Activated CD4-positive, alpha-beta T cell treated with anti-CD3 and anti-CD28 coated beads, Interleukin-2, amount 50 U/mL, for 16 hours (primary cell): Measurements from ENCODE around the gene VEGFC.

Experiments used
- DNase-seq: peaks from one replicate; pipeline ENCODE4 v3.0.0-alpha.2; 2020

VEGFC gene

DNA sequence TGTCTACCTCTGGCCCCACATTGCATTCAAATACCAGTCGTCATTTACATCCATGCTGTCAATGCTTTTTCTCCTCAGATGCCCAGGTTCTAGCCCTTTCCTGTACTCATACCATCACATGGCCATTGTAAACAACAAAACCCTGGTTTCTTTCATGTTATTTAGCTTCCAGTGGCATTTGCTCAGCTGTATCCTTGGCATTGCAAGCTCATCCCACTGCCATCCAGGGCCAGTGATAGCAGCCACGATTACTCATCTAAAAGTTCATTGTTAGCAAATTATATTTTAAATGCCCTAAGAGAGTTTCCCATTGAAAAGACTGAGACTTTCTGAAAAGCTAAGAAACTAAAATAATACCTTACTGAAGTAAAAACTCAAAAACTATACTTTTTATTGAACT lies 34.0 kb downstream of the VEGFC start:
- DNase-seq = no peak

DNA sequence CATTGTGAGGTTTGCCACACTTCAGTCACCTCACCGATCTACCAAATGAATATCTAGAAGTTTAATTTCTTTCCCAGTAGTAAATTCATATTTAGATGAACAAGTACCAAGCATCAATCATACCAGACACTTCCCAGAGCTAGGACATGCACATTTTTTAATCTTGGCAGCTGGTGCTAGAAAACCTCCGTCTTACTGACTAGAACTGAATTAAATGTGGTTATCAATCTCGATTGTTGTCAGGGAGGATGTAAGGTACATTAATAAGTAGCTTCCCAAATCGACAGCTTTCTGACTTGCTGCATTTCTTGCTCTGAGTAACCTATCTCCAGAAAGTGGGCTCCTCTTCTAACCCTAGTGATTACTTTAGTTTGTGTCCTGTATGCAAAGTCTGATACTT lies 34.4 kb downstream of the VEGFC start:
- DNase-seq = no peak

- no peak for DNase-seq
Measured at GRCh38 chr4:176755613-176756012, 37.1 kb downstream of the VEGFC start.

DNA sequence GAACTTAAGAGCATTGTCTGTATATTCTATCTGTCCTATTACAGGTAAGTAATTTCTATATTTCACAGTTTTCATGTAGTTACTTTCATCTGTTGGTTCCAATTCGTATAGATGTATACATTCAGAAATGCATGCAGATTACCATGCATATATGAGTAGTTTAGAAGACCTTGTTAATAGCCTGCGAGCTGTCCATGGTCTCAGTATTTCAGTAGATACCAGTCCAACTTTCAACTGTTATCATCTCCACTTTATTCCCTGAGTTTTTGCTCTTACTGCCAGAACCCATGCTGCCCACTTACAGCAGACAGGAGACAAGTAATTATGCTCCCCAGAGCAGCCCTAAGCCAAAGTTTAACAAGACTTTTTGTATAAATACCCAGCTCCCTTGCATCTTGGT lies 37.7 kb downstream of the VEGFC start:
- DNase-seq = no peak

- no peak for DNase-seq
Measured at GRCh38 chr4:176753049-176753448, 39.7 kb downstream of the VEGFC start.

DNA sequence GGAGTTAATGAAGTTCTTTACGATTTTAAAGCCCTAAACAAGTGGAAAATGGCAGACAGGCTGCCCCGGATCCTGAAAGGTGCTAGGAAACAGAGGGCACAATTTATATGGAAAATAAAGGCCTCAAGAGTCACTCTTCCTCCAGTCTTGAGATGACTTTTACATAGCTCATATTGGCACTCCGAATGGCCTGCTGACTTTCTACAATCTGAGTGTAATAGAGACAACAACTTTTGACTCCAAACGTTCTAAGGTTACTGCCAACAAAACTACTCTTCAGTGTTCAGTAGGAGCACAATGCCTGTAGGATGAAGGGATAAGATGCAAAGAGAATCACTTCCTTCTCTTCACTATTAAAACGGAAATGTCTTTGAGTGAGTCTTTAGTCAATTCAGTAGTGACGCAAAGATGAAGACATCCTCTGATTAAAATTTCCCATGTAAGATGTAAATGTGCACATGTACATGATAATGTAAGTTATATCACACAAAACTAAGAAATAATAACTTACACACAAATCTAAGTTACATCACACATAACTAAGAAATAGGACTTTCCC lies 40.5 kb downstream of the VEGFC start:
- DNase-seq = no peak

DNA sequence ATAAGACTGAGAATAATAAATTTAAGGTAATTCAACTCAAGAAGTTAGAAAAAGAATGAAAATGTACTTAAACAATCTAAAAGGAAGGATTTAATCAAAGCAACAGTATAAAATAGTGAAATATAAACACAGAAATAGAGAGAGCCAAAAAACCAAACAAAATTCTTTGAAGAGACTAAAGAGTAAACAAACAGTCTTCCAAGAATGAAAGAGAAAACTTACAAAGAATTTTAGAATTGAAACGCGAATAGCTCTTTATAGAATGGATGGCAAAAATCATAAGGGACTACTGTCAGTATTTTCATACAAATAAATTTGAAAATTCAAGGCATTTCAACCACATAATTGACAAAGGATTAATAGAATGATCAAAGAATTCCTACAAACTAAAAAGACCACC lies 41.7 kb downstream of the VEGFC start:
- no peak for DNase-seq

- no peak for DNase-seq
Measured at GRCh38 chr4:176746846-176747245, 45.9 kb downstream of the VEGFC start.

DNA sequence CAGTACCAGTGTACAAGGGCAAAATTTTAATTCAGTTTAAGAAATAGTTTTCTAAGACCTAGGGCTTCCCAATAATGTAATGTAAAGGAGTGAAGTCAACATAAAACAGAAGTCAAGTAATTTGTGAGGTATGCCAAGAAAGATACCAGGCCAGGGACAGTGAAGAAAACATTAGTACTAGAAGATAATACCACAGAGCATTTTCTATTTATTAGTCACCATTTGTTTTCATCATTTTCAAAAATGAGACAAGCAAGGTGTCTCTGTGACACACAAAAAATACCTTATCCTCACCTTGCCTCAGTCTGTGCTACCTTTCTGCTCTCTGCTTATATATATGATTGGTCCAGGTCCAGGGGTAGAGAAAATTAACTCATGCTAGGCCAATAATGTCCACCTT lies 46.8 kb downstream of the VEGFC start:
- DNase-seq = no peak

GRCh38 chr4:176744091-176744490 lies 48.6 kb downstream of the VEGFC start:
- no peak for DNase-seq

GRCh38 chr4:176742211-176742610 lies 50.5 kb downstream of the VEGFC start:
- DNase-seq = no peak

- no peak for DNase-seq
Measured at GRCh38 chr4:176741253-176741652, 51.5 kb downstream of the VEGFC start.

- no peak for DNase-seq
Measured at GRCh38 chr4:176735300-176735699, 57.4 kb downstream of the VEGFC start.

- DNase-seq = no peak
Measured at GRCh38 chr4:176734461-176734860, 58.3 kb downstream of the VEGFC start.

DNA sequence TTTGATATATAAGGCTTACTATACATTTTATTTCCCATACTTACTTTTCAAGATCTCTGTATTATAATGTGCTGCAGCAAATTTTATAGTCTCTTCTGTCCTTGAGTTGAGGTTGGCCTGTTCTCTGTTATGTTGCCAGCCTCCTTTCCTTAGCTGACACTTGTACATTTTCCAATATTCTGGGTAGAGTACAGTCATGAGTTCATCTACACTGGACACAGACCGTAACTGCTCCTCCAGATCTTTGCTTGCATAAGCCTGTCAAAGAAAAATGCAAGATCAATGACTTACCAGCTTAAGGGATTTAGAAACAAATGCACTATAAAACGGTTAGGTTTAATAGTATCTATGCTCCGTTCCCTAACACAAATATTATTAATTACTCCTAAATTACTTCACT lies 63.2 kb downstream of the VEGFC start:
- no peak for DNase-seq

GRCh38 chr4:176726803-176727202 lies 65.9 kb downstream of the VEGFC start:
- no peak for DNase-seq

- no peak for DNase-seq
Measured at GRCh38 chr4:176721459-176721858, 71.3 kb downstream of the VEGFC start.

DNA sequence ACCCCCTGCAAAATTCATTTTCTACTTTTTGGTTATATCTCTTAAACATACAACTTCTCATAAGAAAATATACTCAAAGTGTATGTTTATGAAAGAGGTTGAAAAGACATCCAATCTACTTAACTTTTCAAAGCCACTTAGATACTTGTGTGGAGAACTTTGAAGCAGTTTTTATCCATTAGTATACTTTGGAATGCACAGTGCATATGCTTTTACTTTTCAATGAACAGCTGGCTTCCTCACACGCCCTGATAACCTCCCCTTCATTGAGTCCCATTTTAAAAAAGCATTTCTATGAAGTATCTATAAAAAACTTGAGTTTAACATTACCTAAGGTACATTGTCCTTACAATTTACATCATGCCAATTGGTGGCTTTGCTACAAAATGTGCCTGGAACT lies 73.8 kb downstream of the VEGFC start:
- DNase-seq = no peak

DNA sequence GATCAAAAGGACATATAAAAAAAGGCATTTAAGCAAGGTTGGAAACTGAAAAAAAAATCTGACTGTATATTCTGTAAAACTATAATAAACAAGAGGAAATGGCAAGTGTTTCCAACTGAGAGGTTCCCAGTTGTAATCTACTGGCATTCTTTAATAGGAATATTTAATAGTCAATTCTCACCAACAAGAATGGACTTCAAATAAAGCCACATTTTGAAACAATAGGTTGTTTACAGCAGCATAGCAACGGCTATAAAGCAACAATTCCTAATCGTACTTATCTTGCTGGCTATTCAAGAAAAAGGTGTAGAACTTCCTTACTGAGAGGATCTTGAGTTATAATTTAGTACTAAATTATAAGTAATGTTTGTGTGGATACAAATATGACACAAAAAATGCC lies 75.5 kb downstream of the VEGFC start:
- DNase-seq = no peak

DNA sequence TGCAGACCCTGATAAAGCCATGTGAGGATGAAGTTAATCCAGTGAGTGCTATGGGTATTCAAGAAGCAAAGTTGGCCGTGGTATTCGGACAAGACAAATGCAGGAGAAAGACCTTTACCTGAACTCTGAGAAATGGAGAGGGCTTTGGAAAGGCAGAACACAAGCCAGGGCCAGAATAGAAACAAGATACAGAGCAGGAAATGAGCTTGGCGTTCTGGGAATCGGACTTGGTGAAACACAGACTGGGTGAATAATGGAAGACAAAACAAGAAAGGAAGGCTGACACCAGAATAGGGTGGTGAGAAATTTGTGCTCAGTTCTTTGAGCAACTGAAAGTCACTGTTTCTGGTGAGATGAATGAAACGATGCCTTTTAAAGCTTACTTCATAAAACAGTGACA lies 83.3 kb downstream of the VEGFC start:
- no peak for DNase-seq

DNA sequence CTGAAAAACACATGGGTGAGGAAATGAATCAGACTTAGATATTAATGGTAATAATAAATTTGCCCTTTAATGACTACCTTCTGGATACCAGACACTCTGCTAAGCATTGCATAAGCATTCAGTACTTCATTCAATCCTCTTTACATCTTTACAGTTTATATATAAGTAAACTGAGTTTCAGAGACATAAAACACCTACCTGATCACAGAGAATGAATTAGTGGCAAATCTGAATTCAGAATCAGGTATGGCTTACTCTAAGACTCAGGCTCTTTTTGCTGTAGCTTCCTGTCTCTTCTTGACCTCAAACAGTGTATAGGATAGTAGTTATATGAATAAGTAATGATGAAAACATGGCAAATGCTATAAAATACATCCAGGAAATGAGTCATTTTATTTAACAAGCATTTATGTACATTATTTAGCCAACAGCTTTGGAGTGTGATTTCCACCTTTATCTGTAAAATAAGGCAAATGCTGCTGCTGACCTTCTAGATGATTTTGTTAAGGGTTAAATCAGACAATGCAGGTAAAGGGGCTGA lies 83.9 kb downstream of the VEGFC start:
- no peak for DNase-seq

- DNase-seq = no peak
Measured at GRCh38 chr4:176690716-176691115, 102.0 kb downstream of the VEGFC start.

DNA sequence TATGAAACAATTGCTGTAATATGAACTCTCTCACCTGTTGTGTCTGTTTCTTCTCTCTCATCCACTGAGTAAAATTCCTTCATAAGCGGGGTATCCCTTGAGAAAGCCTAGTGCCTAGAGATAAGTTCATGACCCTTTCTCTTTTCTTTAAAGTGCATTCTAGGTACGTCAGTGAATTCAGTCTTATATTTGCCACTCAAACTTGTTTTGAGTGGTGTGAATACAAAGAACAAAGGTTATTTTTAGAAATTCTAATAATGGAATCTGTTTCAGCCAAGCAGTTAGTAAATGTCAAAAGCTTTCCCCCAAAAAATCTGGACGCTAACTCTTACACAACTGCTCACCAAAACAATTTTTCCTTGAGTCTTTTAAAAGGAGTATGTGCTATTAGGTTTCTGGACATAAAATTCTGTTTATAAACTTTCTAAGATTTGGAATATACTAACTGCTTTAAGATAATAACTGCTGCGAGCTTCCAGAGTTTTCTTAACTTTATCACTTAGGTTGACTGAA lies 112.0 kb downstream of the VEGFC start:
- no peak for DNase-seq

- no peak for DNase-seq
Measured at GRCh38 chr4:176676901-176677300, 115.8 kb downstream of the VEGFC start.

- DNase-seq = no peak
Measured at GRCh38 chr4:176675810-176676209, 116.9 kb downstream of the VEGFC start.
